HG02678 (cell line): ENCODE results near the gene CRTC1.
"Not testable (repeated sequence)": the region's sequence is repeated elsewhere in the genome, so short reads cannot be mapped to it uniquely, and the experiment has no call there.

Source experiments
- ATAC-seq: cut with Tn5 transposase; IDR thresholded peaks from one replicate; pipeline ENCODE4 v1.9.1; 2021; ENCODE audit warnings: mild to moderate bottlenecking, moderate library complexity; ENCODE audit not compliant: unreplicated experiment

The CRTC1 gene

GRCh38 chr19:18725841-18726770, 42.6 kb downstream of the CRTC1 start:
- no peak for ATAC-seq

GRCh38 chr19:18726846-18727245, 43.4 kb downstream of the CRTC1 start:
- ATAC-seq: no peak

GRCh38 chr19:18727602-18728001, 44.1 kb downstream of the CRTC1 start:
- not testable (repeated sequence) for ATAC-seq

- ATAC-seq: no peak
Measured at GRCh38 chr19:18729933-18730530, 46.6 kb downstream of the CRTC1 start.

- no peak for ATAC-seq
Measured at GRCh38 chr19:18730885-18731513, 47.5 kb downstream of the CRTC1 start.

- no peak for ATAC-seq
Measured at GRCh38 chr19:18731562-18732008, 48.1 kb downstream of the CRTC1 start.

GRCh38 chr19:18733196-18733647, 49.7 kb downstream of the CRTC1 start:
- ATAC-seq: no peak

- not testable (repeated sequence) for ATAC-seq
Measured at GRCh38 chr19:18733762-18734332, 50.4 kb downstream of the CRTC1 start.

- ATAC-seq: no peak
Measured at GRCh38 chr19:18735324-18735723, 51.8 kb downstream of the CRTC1 start.

GRCh38 chr19:18735752-18736151, 52.3 kb downstream of the CRTC1 start:
- ATAC-seq: no peak

GRCh38 chr19:18736415-18737336, 53.2 kb downstream of the CRTC1 start:
- ATAC-seq: no peak

- no peak for ATAC-seq
Measured at GRCh38 chr19:18737337-18737953, 54.0 kb downstream of the CRTC1 start.

GRCh38 chr19:18737954-18738351, 54.5 kb downstream of the CRTC1 start:
- no peak for ATAC-seq

- ATAC-seq: no peak
Measured at GRCh38 chr19:18738961-18739690, 55.6 kb downstream of the CRTC1 start.

- no peak for ATAC-seq
Measured at GRCh38 chr19:18741124-18742121, 57.9 kb downstream of the CRTC1 start.

GRCh38 chr19:18742324-18742723, 58.8 kb downstream of the CRTC1 start:
- no peak for ATAC-seq

GRCh38 chr19:18742838-18743783, 59.6 kb downstream of the CRTC1 start:
- no peak for ATAC-seq
